SK-N-SH (cell line): Measurements from ENCODE around the gene FLAD1. TPM values are rescaled to one million over a fixed set of nuclear protein-coding genes. Genes with fewer than 3 reads are reported as not detected.

Experiments
- CTCF ChIA-PET: fragments of 300-600, 350-600 bp; formaldehyde crosslinking; extraction: SDS; loops from one replicate; lab custom pipeline; 2021; lab: Yijun Ruan, JAX
- POLR2A ChIA-PET: fragments of 350-600 bp; sonication (Branson Sonifier 250); formaldehyde crosslinking; extraction: SDS; loops from one replicate; lab custom pipeline; 2020; ENCODE audit warnings: antibody characterized with exemption, inconsistent platforms; lab: Yijun Ruan, JAX
- DNase-seq: peaks from one replicate; pipeline ENCODE4 v3.0.0; 2012
- H2AFZ ChIP-seq: fragments of 200-600 bp; sonication (generic); 2 replicates; pipeline ENCODE4 v1.8.1; 2016; ENCODE audit warnings: antibody characterized with exemption, mild to moderate bottlenecking, low read depth
- H3F3A ChIP-seq: fragments of 200-600 bp; sonication (generic); replicated peaks from 2 replicates; pipeline ENCODE3; 2016; ENCODE audit warnings: antibody characterized with exemption, mild to moderate bottlenecking; ENCODE audit not compliant: insufficient read depth
- H3K27ac ChIP-seq, 2 experiments: fragments of 200-500 bp in 1 of 2; fragments of 200-600 bp in 1 of 2; sonication (Bioruptor generic) in 1 of 2; sonication (generic), shearing (Covaris generic) in 1 of 2; 2 replicates each; pipeline versions ENCODE4 v1.5.1 to v1.6.1; 2014 to 2016; ENCODE audit warnings: low read depth in 2 of 2, inconsistent platforms in 1 of 2, low read length in 1 of 2, mild to moderate bottlenecking in 1 of 2, mixed read lengths in 1 of 2
- H3K27me3 ChIP-seq: fragments of 200-600 bp; sonication (generic), shearing (Covaris generic); 2 replicates; pipeline ENCODE4 v1.6.1; 2016; ENCODE audit warnings: mixed run types; ENCODE audit not compliant: insufficient read depth
- H3K36me3 ChIP-seq, 2 experiments: fragments of 200-500 bp in 1 of 2; fragments of 200-600 bp in 1 of 2; sonication (Bioruptor generic) in 1 of 2; sonication (generic) in 1 of 2; replicated peaks in 1 of 2; 2 replicates each; pipeline versions ENCODE3 to v1.5.1; 2014 to 2016; ENCODE audit warnings: low read length in 1 of 2, mild to moderate bottlenecking in 1 of 2; ENCODE audit not compliant: insufficient read depth in 2 of 2, control insufficient read depth in 1 of 2
- H3K4me1 ChIP-seq, 2 experiments: fragments of 200-500 bp in 1 of 2; fragments of 200-600 bp in 1 of 2; sonication (Bioruptor generic) in 1 of 2; sonication (generic), shearing (Covaris generic) in 1 of 2; 2 replicates each; pipeline versions ENCODE4 v1.5.1 to v1.6.1; 2014 to 2016; ENCODE audit warnings: low read depth in 1 of 2, low read length in 1 of 2, mixed run types in 1 of 2; ENCODE audit not compliant: insufficient read depth in 2 of 2, control insufficient read depth in 1 of 2
- H3K4me2 ChIP-seq: fragments of 200-600 bp; sonication (generic), shearing (Covaris generic); 2 replicates; pipeline ENCODE4 v1.6.1; 2017; ENCODE audit warnings: mixed run types
- H3K4me3 ChIP-seq, 2 experiments: fragments of 200-500 bp in 1 of 2; fragments of 200-600 bp in 1 of 2; sonication (Bioruptor generic) in 1 of 2; sonication (generic), shearing (Covaris generic) in 1 of 2; 2 replicates each; pipeline versions ENCODE4 v1.5.1 to v1.8.1; 2014 to 2016; ENCODE audit warnings: low read depth in 2 of 2, inconsistent platforms in 1 of 2, low read length in 1 of 2, mild to moderate bottlenecking in 1 of 2, mixed read lengths in 1 of 2, moderate library complexity in 1 of 2
- H3K79me2 ChIP-seq: fragments of 200-600 bp; sonication (generic); 2 replicates; pipeline ENCODE4 v1.8.1; 2017; ENCODE audit warnings: mild to moderate bottlenecking; ENCODE audit not compliant: insufficient read depth
- H3K9ac ChIP-seq: fragments of 200-600 bp; sonication (generic); 2 replicates; pipeline ENCODE4 v1.6.1; 2017; ENCODE audit warnings: mixed run types
- H3K9me2 ChIP-seq: fragments of 200-600 bp; sonication (generic); 2 replicates; pipeline ENCODE4 v1.6.1; 2017; ENCODE audit warnings: mixed run types
- H3K9me3 ChIP-seq: fragments of 200-600 bp; sonication (generic); 2 replicates; pipeline ENCODE4 v1.6.1; 2017; ENCODE audit warnings: mixed run types, mild to moderate bottlenecking, moderate library complexity
- H4K20me1 ChIP-seq: fragments of 200-600 bp; sonication (generic); 2 replicates; pipeline ENCODE4 v1.6.1; 2017; ENCODE audit warnings: mild to moderate bottlenecking, mixed run types; ENCODE audit not compliant: insufficient read depth
- CTCF ChIP-seq: fragments of 200-600 bp; sonication (generic); IDR thresholded peaks from 2 replicates; pipeline ENCODE4 v1.6.1; 2017; ENCODE audit warnings: antibody characterized with exemption, mild to moderate bottlenecking, moderate library complexity
- ELF1 ChIP-seq: IDR thresholded peaks from 2 replicates; pipeline ENCODE4 v1.4.0; 2012
- FOXJ3 ChIP-seq: sonication (generic); formaldehyde crosslinking; IDR thresholded peaks from 2 replicates; pipeline ENCODE4 v1.5.1; 2020; ENCODE audit warnings: mild to moderate bottlenecking, missing genetic modification reagents
- FOXM1 ChIP-seq: IDR thresholded peaks from 2 replicates; pipeline ENCODE4 v1.4.0; 2012; ENCODE audit warnings: low read depth, mild to moderate bottlenecking
- MEF2A ChIP-seq: IDR thresholded peaks from 2 replicates; pipeline ENCODE4 v1.4.0; 2012; ENCODE audit warnings: low read depth, borderline replicate concordance
- MXI1 ChIP-seq: IDR thresholded peaks from 2 replicates; pipeline ENCODE4 v1.6.1; 2012; ENCODE audit warnings: mild to moderate bottlenecking, low read depth, low read length, improper control_type of control experiment
- PBX3 ChIP-seq: IDR thresholded peaks from 2 replicates; pipeline ENCODE4; 2012
- RAD21 ChIP-seq: IDR thresholded peaks from 2 replicates; pipeline ENCODE4 v1.6.1; 2012; ENCODE audit warnings: mild to moderate bottlenecking, low read length
- REST ChIP-seq: IDR thresholded peaks from 2 replicates; pipeline ENCODE4 v1.6.1; 2012; ENCODE audit warnings: mild to moderate bottlenecking, low read depth, low read length, moderate library complexity
- RFX5 ChIP-seq: IDR thresholded peaks from 2 replicates; pipeline ENCODE4 v1.6.1; 2012; ENCODE audit warnings: mild to moderate bottlenecking, improper control_type of control experiment, low read length
- TCF12 ChIP-seq: IDR thresholded peaks from 2 replicates; pipeline ENCODE4 v1.4.0; 2012
- TEAD4 ChIP-seq: IDR thresholded peaks from 2 replicates; pipeline ENCODE4 v1.4.0; 2012; ENCODE audit warnings: mild to moderate bottlenecking, borderline replicate concordance; ENCODE audit not compliant: insufficient read depth
- USF1 ChIP-seq: IDR thresholded peaks from 2 replicates; pipeline ENCODE4 v1.4.0; 2012; ENCODE audit warnings: low read depth, borderline replicate concordance
- USF2 ChIP-seq: fragments of 150-350 bp; IDR thresholded peaks from 2 replicates; pipeline ENCODE4 v1.6.1; 2017; ENCODE audit warnings: antibody characterized with exemption, low read length, low read depth, borderline replicate concordance
- YY1 ChIP-seq: IDR thresholded peaks from 2 replicates; pipeline ENCODE4 v1.4.0; 2012; ENCODE audit warnings: low read depth, mild to moderate bottlenecking
- whole genome bisulfite sequencing: methylation state at CpG from one replicate; pipeline ENCODE4 v1.1.6; 2017; ENCODE audit warnings: low lambda C conversion rate; 5-methylcytosine and 5-hydroxymethylcytosine counted together
- polyA plus RNA-seq, 3 experiments: library from polyadenylated mRNA; depleted of rRNA; stranded (reverse); fragments of >200 nt; gene quantifications; 2 replicates each; pipeline ENCODE4 v1.2.3, GENCODE V29; 2012

FLAD1 gene
- polyA plus RNA-seq, 1 of the 3 experiments (the other 2 are of a cell fraction): 50.8 TPM

GRCh38 chr1:154963643-154964042 is 19.5 kb upstream of the FLAD1 start:
- H3K4me3 ChIP-seq: no peak overlapping the region
- peak overlapping the region; percentile 85; the same call in 1 of the 2 replicates for H3K4me2 ChIP-seq
- peaks cover 8 to 51% of the 10 kb centered on the region in 2 experiments; a peak in 3 of 4 replicates for H3K4me1 ChIP-seq
- 95% methylated on average over 7 of the region's 8 CpGs for WGBS
- H3K27ac ChIP-seq: peak overlapping the region; percentile 5 to 98; a peak in 2 of 4 replicates
- H3F3A ChIP-seq: peaks cover 27% of the 10 kb centered on the region
- H3K36me3 ChIP-seq: peaks cover 36 to 62% of the 10 kb centered on the region in 2 experiments
- peaks cover 69% of the 10 kb centered on the region for H3K79me2 ChIP-seq
- H3K9ac ChIP-seq: no peak overlapping the region
- H3K9me2 ChIP-seq: no peaks in the 10 kb centered on the region
- TF ChIP-seq TEAD4 (no peak), REST (no peak), RAD21 (no peak), USF2 (no peak), RFX5 (no peak), MEF2A (no peak), FOXM1 (no peak), TCF12 (no peak), ELF1 (no peak)
- POLR2A ChIA-PET: no interaction called here
- CTCF ChIA-PET: interaction anchor here (0.9 to 37.5 kb wide), 4 partner anchors 9 to 97 kb away, joined by 3 to 640 read pairs (median 4); partner anchors contain the start of genes LENEP and ZBTB7B
- DNase-seq: no peak
- peaks cover 19% of the 10 kb centered on the region for H4K20me1 ChIP-seq
- H3K9me3 ChIP-seq: no peaks in the 10 kb centered on the region
- H2AFZ ChIP-seq: no peak overlapping the region
- H3K27me3 ChIP-seq: no peaks in the 10 kb centered on the region

- Histone ChIP-seq H3K27me3 (no peaks in the 10 kb centered on the region), H3K4me1 (peaks cover 8 to 58% of the 10 kb centered on the region in 2 experiments; a peak in 3 of 4 replicates), H3K9ac (no peak overlapping the region), H3K79me2 (peaks cover 76% of the 10 kb centered on the region), H3K36me3 (peaks cover 36 to 55% of the 10 kb centered on the region in 2 experiments), H2AFZ (no peak overlapping the region), H3K4me2 (no peak overlapping the region), H3K9me2 (no peaks in the 10 kb centered on the region), H3F3A (peaks cover 27% of the 10 kb centered on the region), H4K20me1 (peaks cover 26% of the 10 kb centered on the region), H3K27ac (no peak overlapping the region; a peak in 1 of 4 replicates), H3K4me3 (no peak overlapping the region), H3K9me3 (no peaks in the 10 kb centered on the region)
- WGBS: 86% methylated on average over 4 of the region's 6 CpGs
- ChIA-PET CTCF (interaction anchor here (0.6 to 37.5 kb wide), 6 partner anchors 9 to 96 kb away, joined by 3 to 640 read pairs (median 4); partner anchors contain the start of genes CKS1B, LENEP and ZBTB7B), POLR2A (interaction anchor here (1.2 kb wide), 1 partner anchor 115 kb away, joined by 3 read pairs; the partner anchor contains the start of gene EFNA3)
- no peak for DNase-seq
- TF ChIP-seq PBX3 (no peak), YY1 (no peak), REST (no peak), USF1 (no peak), FOXJ3 (CRISPR knock-in tag) (no peak), RAD21 (no peak), CTCF (no peak), MXI1 (no peak), ELF1 (no peak)
Observed at GRCh38 chr1:154964359-154964758, 18.8 kb upstream of the FLAD1 start.
